Stomach smooth muscle (tissue), 2 donors: ENCODE measurements around the gene UST.

ENCODE experiments used
- H3K27ac ChIP-seq: one replicate; pipeline ENCODE4 v1.7.0; 2013; ENCODE audit warnings: mild to moderate bottlenecking, low read length, inconsistent platforms
- H3K27me3 ChIP-seq, 2 donors: one replicate each; pipeline ENCODE4 v1.7.0; 2013; ENCODE audit warnings: low read length in 2 of 2; ENCODE audit not compliant: insufficient read depth in 2 of 2, control insufficient read depth in 1 of 2
- H3K36me3 ChIP-seq, 2 donors: one replicate each; pipeline ENCODE4 v1.7.0; 2013; ENCODE audit warnings: low read length in 2 of 2; ENCODE audit not compliant: control insufficient read depth in 2 of 2, insufficient read depth in 2 of 2
- H3K4me1 ChIP-seq: one replicate; pipeline ENCODE4 v1.7.0; 2013; ENCODE audit warnings: low read length; ENCODE audit not compliant: control insufficient read depth, insufficient read depth
- H3K4me3 ChIP-seq, 2 donors: one replicate each; pipeline ENCODE4 v1.7.0; 2013; ENCODE audit warnings: low read length in 2 of 2
- H3K9ac ChIP-seq, 2 donors: one replicate each; pipeline ENCODE4 v1.7.0; 2013; ENCODE audit warnings: low read length in 2 of 2, mild to moderate bottlenecking in 1 of 2
- H3K9me3 ChIP-seq, 2 donors: one replicate each; pipeline ENCODE4 v1.7.0; 2013; ENCODE audit warnings: low read length in 2 of 2; ENCODE audit not compliant: control insufficient read depth in 2 of 2
- donor health status: healthy.
- donor health status: Pancreatic carcinoma.

The UST gene

GRCh38 chr6:148807784-148808183 lies 61.0 kb downstream of the UST start:
- H3K27ac ChIP-seq: no peak overlapping the region
- H3K27me3 ChIP-seq: no peaks in the 10 kb centered on the region
- no peak overlapping the region for H3K4me3 ChIP-seq

GRCh38 chr6:148808786-148809304 lies 62.0 kb downstream of the UST start:
- Histone ChIP-seq H3K27me3 (no peaks in the 10 kb centered on the region), H3K36me3 (no peaks in the 10 kb centered on the region), H3K9me3 (peaks cover 0 to 4% of the 10 kb centered on the region in 2 donors), H3K9ac (no peak overlapping the region), H3K27ac (no peak overlapping the region), H3K4me1 (peaks cover 4% of the 10 kb centered on the region), H3K4me3 (no peak overlapping the region)

More at GRCh38 chr6:148807784-148808183, 61.0 kb downstream of the UST start:
- Histone ChIP-seq H3K36me3 (no peaks in the 10 kb centered on the region), H3K4me1 (peaks cover 4% of the 10 kb centered on the region), H3K9me3 (peaks cover 0 to 4% of the 10 kb centered on the region in 2 donors), H3K9ac (no peak overlapping the region)

GRCh38 chr6:148811459-148811858 lies 64.6 kb downstream of the UST start:
- H3K4me1 ChIP-seq: no peaks in the 10 kb centered on the region
- no peak overlapping the region for H3K27ac ChIP-seq
- H3K9ac ChIP-seq: no peak overlapping the region
- H3K9me3 ChIP-seq: peaks cover 0 to 10% of the 10 kb centered on the region in 2 donors
- H3K4me3 ChIP-seq: no peak overlapping the region
- H3K27me3 ChIP-seq: no peaks in the 10 kb centered on the region
- H3K36me3 ChIP-seq: no peaks in the 10 kb centered on the region

GRCh38 chr6:148814082-148814790 lies 67.4 kb downstream of the UST start:
- H3K9me3 ChIP-seq: peaks cover 0 to 10% of the 10 kb centered on the region in 2 donors
- no peaks in the 10 kb centered on the region for H3K36me3 ChIP-seq
- no peak overlapping the region for H3K9ac ChIP-seq
- H3K4me1 ChIP-seq: no peaks in the 10 kb centered on the region
- no peaks in the 10 kb centered on the region for H3K27me3 ChIP-seq
- H3K4me3 ChIP-seq: no peak overlapping the region
- H3K27ac ChIP-seq: no peak overlapping the region

GRCh38 chr6:148814869-148815268 lies 68.0 kb downstream of the UST start:
- H3K9ac ChIP-seq: no peak overlapping the region
- no peaks in the 10 kb centered on the region for H3K4me1 ChIP-seq
- H3K27me3 ChIP-seq: no peaks in the 10 kb centered on the region
- peaks cover 0 to 10% of the 10 kb centered on the region in 2 donors for H3K9me3 ChIP-seq
- no peak overlapping the region for H3K4me3 ChIP-seq
- H3K27ac ChIP-seq: no peak overlapping the region
- no peaks in the 10 kb centered on the region for H3K36me3 ChIP-seq

- no peaks in the 10 kb centered on the region for H3K36me3 ChIP-seq
- no peak overlapping the region for H3K4me3 ChIP-seq
- peaks cover 0 to 10% of the 10 kb centered on the region in 2 donors for H3K9me3 ChIP-seq
- H3K4me1 ChIP-seq: no peaks in the 10 kb centered on the region
- no peaks in the 10 kb centered on the region for H3K27me3 ChIP-seq
- H3K27ac ChIP-seq: no peak overlapping the region
- H3K9ac ChIP-seq: no peak overlapping the region
Measured at GRCh38 chr6:148816117-148816516, 69.3 kb downstream of the UST start.

GRCh38 chr6:148817689-148818088 lies 70.9 kb downstream of the UST start:
- Histone ChIP-seq H3K27ac (no peak overlapping the region), H3K4me1 (no peaks in the 10 kb centered on the region), H3K27me3 (no peaks in the 10 kb centered on the region), H3K9me3 (peaks cover 0 to 6% of the 10 kb centered on the region in 2 donors), H3K36me3 (no peaks in the 10 kb centered on the region), H3K9ac (no peak overlapping the region), H3K4me3 (no peak overlapping the region)

GRCh38 chr6:148818939-148819575 lies 72.2 kb downstream of the UST start:
- no peak overlapping the region for H3K9ac ChIP-seq
- no peak overlapping the region for H3K27ac ChIP-seq
- H3K9me3 ChIP-seq: peaks cover 0 to 6% of the 10 kb centered on the region in 2 donors
- no peaks in the 10 kb centered on the region for H3K4me1 ChIP-seq
- H3K27me3 ChIP-seq: no peaks in the 10 kb centered on the region
- no peak overlapping the region for H3K4me3 ChIP-seq
- H3K36me3 ChIP-seq: no peaks in the 10 kb centered on the region

GRCh38 chr6:148819852-148820251 lies 73.0 kb downstream of the UST start:
- Histone ChIP-seq H3K4me3 (no peak overlapping the region), H3K36me3 (no peaks in the 10 kb centered on the region), H3K27me3 (no peaks in the 10 kb centered on the region), H3K4me1 (no peaks in the 10 kb centered on the region), H3K9me3 (peaks cover 0 to 3% of the 10 kb centered on the region in 2 donors), H3K9ac (no peak overlapping the region), H3K27ac (no peak overlapping the region)

GRCh38 chr6:148822819-148823218 lies 76.0 kb downstream of the UST start:
- Histone ChIP-seq H3K27me3 (no peaks in the 10 kb centered on the region), H3K9ac (no peak overlapping the region), H3K36me3 (no peaks in the 10 kb centered on the region), H3K4me3 (no peak overlapping the region), H3K9me3 (no peaks in the 10 kb centered on the region), H3K27ac (no peak overlapping the region), H3K4me1 (no peaks in the 10 kb centered on the region)

GRCh38 chr6:148824291-148824690 lies 77.5 kb downstream of the UST start:
- no peaks in the 10 kb centered on the region for H3K9me3 ChIP-seq

More at GRCh38 chr6:148824291-148824690, 77.5 kb downstream of the UST start:
- Histone ChIP-seq H3K36me3 (no peaks in the 10 kb centered on the region), H3K27me3 (no peaks in the 10 kb centered on the region), H3K9ac (no peak overlapping the region), H3K4me1 (no peaks in the 10 kb centered on the region), H3K27ac (no peak overlapping the region), H3K4me3 (no peak overlapping the region)
